Measurements from ENCODE around the gene TRIM7.

DNA sequence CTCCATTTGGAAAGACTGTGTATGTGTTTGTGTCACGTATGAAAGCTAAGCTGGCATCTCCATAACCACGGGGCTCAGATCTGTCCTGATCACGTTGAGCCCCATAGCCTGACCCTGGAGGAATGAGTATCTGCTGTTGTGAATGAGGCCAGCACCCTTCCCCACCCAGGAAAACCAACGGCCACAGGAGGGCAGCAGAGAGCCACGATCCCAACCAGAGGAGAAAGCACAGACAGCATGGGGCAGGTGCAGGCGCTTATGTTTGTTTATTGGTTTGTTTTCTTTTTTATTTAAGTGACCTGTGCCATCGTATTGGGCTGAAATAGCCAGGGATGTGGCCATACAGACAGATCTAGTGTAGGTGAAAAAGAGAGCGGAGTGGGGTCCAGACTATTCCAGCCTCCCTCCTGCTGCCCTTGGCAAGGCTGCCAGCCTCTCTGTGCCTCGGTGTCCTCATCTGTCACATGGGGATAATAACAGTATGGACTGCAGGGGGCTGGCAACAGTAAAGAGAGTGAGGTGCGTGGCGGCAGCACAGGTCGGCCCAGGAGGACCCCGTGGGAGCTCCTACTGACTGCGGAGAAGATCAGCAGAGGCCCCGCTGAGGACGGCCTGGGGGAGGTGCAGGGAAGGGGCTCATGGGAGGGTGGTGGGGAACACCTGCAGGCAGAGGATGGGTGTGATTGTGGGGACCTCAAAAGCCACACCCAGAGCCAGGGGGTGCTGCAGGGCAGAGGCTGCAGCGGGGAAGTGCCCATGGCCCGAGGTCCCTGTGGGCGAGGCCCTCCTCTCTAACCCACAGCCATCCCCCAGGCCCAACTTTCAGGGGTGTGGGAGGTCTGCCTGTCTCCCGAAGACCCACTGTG lies 45.5 kb downstream of the TRIM7 start:
- no peak for TF ChIP-seq POLR2AphosphoS5 (IDR thresholded peaks at IDR 0.05)
- TF ChIP-seq, protein P1, sequence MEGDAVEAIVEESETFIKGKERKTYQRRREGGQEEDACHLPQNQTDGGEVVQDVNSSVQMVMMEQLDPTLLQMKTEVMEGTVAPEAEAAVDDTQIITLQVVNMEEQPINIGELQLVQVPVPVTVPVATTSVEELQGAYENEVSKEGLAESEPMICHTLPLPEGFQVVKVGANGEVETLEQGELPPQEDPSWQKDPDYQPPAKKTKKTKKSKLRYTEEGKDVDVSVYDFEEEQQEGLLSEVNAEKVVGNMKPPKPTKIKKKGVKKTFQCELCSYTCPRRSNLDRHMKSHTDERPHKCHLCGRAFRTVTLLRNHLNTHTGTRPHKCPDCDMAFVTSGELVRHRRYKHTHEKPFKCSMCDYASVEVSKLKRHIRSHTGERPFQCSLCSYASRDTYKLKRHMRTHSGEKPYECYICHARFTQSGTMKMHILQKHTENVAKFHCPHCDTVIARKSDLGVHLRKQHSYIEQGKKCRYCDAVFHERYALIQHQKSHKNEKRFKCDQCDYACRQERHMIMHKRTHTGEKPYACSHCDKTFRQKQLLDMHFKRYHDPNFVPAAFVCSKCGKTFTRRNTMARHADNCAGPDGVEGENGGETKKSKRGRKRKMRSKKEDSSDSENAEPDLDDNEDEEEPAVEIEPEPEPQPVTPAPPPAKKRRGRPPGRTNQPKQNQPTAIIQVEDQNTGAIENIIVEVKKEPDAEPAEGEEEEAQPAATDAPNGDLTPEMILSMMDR (IDR thresholded peaks at IDR 0.05; ENCODE audit: poor library complexity, severe bottlenecking), result peak; percentile 83

Measured in neural cell (in vitro differentiated cells).